Amniotic epithelial cell (primary cell): Measurements from ENCODE around the gene GPT2.
A peak's percentile ranks its signal among the peaks of the same experiment; 100 is the strongest.

Experiments used
- DNase-seq: peaks from one replicate; pipeline ENCODE4 v3.0.0-alpha.2; 2010; ENCODE audit warnings: low read depth

Gene GPT2

DNA sequence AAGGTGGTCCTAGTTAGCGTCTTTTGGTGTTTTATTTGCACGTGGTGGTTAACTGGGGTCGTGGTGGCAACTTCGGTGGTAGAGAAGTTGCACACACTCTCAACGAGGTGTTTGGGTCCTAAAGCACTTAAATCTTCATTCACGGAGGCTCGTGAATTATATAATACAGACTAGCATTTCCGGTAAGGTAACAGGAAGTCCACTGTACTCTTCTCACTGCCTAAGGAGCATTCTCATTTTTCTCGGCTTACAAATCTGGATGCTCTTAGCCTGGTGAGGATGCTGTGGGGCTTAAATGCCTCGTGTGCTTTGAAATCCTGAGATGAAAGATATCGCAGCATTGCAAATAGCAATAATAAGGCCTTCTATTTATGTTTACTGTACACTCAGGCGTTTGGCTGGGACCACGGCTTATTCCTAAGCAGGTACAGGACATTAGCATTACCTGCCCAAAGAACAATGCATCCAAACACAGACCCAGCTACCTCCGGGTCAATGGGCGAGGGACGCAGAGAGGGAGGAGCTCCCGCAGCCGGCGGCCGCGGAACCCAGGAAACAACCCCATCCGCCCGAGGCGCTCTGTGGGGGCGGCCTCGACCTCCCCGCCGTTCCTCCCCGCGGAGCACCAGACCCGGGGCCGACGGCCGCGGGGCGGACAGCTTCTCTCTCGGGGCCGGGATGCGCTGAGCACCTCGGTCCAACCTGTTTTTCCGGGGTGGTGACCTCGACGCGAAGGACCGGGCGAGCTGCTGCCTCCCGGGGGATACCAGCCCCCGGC is 88.5 kb downstream of the GPT2 start:
- DNase-seq: peak; percentile 33

DNA sequence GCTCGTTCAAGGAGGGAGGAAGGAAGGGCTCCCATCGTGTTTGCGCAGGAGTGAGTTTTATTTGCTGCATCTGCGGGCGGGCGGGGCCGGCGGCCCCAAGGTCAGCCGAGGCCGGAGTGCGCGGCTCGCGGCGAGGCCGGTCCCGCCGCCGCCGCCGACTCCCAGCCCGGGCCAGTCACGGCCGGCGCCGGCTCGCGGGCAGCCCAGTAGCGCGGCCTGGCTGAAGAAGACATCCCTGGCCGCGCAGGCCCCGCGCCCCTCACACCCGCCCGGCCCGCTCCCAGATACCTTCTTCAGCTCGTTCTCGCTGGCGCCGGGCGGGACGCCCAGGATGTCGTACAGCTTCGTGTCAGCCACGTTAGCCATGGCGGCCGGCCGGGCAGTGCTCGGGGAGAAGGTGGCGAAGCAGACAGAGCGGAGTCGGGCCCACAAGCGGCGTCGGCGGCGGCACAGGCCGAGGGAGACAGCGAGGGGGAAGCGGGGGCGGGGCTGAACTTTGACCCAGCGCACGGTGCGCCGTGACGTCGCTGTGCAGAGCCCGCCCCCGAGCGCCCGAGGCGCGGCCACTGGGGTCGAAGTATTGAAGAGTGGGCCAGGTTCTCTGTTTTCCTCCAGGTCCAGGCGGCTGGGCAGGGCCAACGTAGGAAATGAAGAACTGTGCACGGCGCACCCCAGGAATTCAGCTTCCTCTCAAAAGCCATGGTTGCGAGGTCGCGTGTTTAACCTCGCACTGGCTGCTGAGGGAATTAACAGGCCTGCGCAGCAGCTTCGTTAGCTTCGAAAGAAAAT is 89.2 kb downstream of the GPT2 start, which contains the start of gene DNAJA2:
DNAJA2 (minus strand) TSS at position 468 of the 789 bp plus-strand sequence; CDS start at position 366, 102 bp downstream.
- DNase-seq: peak; percentile 82

DNA sequence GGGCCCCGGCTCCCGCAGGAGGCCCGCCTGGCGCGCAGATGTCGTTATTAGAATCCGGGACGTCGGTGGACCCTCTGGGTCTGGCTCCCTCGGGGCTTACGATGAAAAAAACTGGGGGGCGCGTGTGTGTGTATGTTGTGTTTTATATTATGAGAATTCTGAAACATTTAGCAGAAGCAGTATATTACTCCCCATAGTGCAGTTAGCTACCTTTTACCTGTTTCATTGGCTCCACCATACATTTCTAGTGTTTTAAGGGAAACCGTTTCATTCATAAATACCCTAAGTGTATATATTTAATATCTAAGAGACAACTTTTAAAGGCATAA is 89.8 kb downstream of the GPT2 start:
- no peak for DNase-seq

DNA sequence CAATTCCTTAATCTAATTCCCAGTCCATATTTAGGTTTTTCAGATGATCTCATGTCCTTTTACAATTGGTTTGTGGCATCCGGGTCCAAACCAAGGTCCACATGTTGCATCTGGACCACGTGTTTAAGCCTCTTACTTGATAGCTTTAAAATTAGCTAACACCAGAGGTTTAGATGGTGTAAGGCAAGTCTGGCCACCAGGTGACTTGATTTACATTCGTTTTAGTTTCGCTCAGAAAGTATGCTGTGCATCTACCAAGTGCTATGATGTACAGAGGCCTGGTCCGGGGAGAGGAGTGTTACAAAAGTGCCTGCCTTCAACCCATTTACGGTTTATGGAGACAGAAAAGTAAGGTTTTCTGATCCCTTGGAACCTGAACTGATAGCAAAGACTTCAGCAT is 90.2 kb downstream of the GPT2 start:
- DNase-seq: peak; percentile 24

DNA sequence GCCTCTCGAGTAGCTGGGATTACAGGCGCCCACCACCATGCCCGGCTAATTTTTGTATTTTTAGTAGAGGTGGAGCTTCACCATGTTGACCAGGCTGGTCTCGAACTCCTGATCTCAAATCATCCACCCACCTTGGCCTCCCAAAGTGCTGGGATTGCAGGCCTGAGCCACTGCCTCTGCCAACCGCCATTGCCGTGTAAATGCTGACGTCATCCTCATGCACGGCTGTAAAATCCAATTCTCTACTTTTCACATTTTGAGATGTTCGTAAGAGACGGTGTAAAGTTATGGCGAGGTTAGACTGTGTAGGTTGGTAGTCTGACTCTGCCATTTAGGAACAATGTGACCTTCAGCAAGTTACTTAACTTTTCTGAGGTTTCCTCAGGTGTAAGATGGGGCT is 91.0 kb downstream of the GPT2 start:
- no peak for DNase-seq

DNA sequence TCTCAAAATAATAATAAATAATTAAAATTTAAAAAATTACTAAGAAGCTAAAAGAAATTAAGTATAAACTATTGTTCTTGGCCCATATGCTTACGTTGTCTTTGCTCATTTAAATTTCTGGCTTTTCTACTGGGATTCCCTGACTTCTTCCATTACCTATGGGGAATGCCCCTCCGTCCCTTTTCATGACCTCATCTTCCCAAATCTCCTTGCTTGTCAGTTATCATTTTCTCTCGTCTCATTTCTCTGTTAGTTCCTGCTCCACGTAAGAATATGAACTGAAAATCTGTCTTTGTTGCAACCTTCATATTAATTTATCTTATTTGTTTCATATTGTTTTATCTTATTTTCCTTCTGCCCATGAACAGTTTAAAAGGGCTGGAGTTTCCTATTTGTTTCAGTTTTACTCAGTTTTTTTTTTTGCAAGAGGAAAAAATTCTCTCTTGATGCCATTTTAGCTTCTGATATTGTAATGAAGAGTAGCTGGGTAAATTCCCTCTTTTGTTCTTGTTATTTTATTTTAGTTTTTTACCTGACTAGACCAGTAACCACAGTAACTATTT is 91.8 kb downstream of the GPT2 start:
- DNase-seq: no peak

DNA sequence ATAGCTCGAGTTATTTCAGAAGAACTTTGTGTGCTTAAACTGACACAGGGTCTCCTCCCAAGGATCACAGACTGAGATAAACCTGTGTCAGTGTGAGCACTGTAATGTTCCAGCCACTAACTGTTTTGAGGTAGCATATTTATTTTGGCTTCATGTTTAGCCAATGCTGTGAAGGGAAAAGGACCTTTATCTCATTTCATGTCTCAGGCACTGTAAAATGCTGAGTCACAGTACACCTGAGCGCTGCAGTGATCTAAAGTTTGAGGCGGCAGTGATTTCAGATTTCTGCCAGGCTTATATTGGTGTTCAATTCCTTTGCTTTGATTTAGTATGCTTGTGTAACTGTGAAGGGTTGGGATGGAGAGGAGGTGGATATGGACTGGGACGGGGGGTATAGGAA is 92.4 kb downstream of the GPT2 start:
- no peak for DNase-seq
